Tibial nerve (tissue), 4 donors: Measurements from ENCODE around the gene SFRP5.

Experiments used
- CTCF ChIP-seq, 5 experiments: fragments of 200-600 bp in 3 of 5; fragments of 450-650 bp in 2 of 5; sonication (generic) in 3 of 5; IDR thresholded peaks; one replicate each; pipeline ENCODE4 v1.5.1; 2016 to 2019; ENCODE audit warnings: antibody characterized with exemption in 5 of 5, mild to moderate bottlenecking in 3 of 5, moderate library complexity in 2 of 5
- EP300 ChIP-seq, 2 donors: sonication (generic); formaldehyde crosslinking; IDR thresholded peaks; one replicate each; pipeline ENCODE4 v1.6.1; 2017; ENCODE audit warnings: antibody characterized with exemption in 2 of 2, mild to moderate bottlenecking in 1 of 2
- POLR2A ChIP-seq, 2 donors: fragments of 450-650 bp; IDR thresholded peaks; one replicate each; pipeline ENCODE4 v1.6.1; 2017; ENCODE audit warnings: antibody characterized with exemption in 2 of 2, mild to moderate bottlenecking in 2 of 2, moderate library complexity in 2 of 2

- no peak for TF ChIP-seq CTCF (IDR thresholded peaks at IDR 0.05)
- TF ChIP-seq POLR2A (IDR thresholded peaks at IDR 0.05), result no peak
- no peak for TF ChIP-seq EP300 (IDR thresholded peaks at IDR 0.05)
These were observed 7.7 kb upstream of the SFRP5 start for GRCh38 chr10:97779492-97779891.
